ENCODE results near the gene MYO18A. TPM values are rescaled to one million over a fixed set of nuclear protein-coding genes. Genes with fewer than 3 reads are reported as not detected.

Gene MYO18A
- total RNA-seq, 4 donors from 2014 or later = 112 to 191 (median 136) TPM

GRCh38 chr17:29110372-29110757, 69.8 kb downstream of the MYO18A start:
- DNase-seq = no peak
- no peak overlapping the region for H3K27ac ChIP-seq
- H3K27me3 ChIP-seq = no peaks in the 10 kb centered on the region
- no peaks in the 10 kb centered on the region for H3K4me1 ChIP-seq
- H3K4me3 ChIP-seq = no peak overlapping the region
- H3K36me3 ChIP-seq = peaks cover 0 to 43% (median 20%) of the 10 kb centered on the region in 4 donors
- no peak for TF ChIP-seq EP300 (IDR thresholded peaks at IDR 0.05; ENCODE audit: low read depth)
- no peak for TF ChIP-seq POLR2A (IDR thresholded peaks at IDR 0.05)
- TF ChIP-seq CTCF (IDR thresholded peaks at IDR 0.05) = no peak
- no peak for TF ChIP-seq POLR2AphosphoS5 (IDR thresholded peaks at IDR 0.05)
- intact Hi-C loops (cut with DNase I; ENCODE audit: low total_unique reads) (loop anchor here (10.0 kb wide), 1 partner anchor 386 kb away; the partner anchor contains the start of genes NEK8 and TLCD1), in situ Hi-C loops (cut with MboI; ENCODE audit: low pct_ligation_motif_present in 1 of 4, low pct_unique_long_range_greater_than_20kb in 1 of 4, low sequenced_read_pairs in 3 of 4) (loop anchor here in 2 of 4 donors (5.0 to 10.0 kb wide), 2 partner anchors 143 to 146 kb away; no protein-coding TSS in a partner anchor)
- 91% methylated on average over 16 of the region's 16 CpGs; no CpG with 5 or more reads in 1 of the 2 donors for WGBS, 2 donors (ENCODE audit: low coverage in 1 of 2)
- no peaks in the 10 kb centered on the region for H3K9me3 ChIP-seq

GRCh38 chr17:29109477-29110371, 70.5 kb downstream of the MYO18A start:
- no peaks in the 10 kb centered on the region for H3K27me3 ChIP-seq
- H3K36me3 ChIP-seq = peaks cover 0 to 45% (median 20%) of the 10 kb centered on the region in 4 donors
- in situ Hi-C loops (cut with MboI; ENCODE audit: low pct_ligation_motif_present in 1 of 4, low pct_unique_long_range_greater_than_20kb in 1 of 4, low sequenced_read_pairs in 3 of 4) (loop anchor here in 3 of 4 donors (5.0 to 10.0 kb wide), 2 partner anchors 142 to 145 kb away; no protein-coding TSS in a partner anchor), intact Hi-C loops (cut with DNase I; ENCODE audit: low total_unique reads) (loop anchor here (10.0 kb wide), 1 partner anchor 385 kb away; the partner anchor contains the start of genes NEK8 and TLCD1)
- WGBS, 2 donors (ENCODE audit: low coverage in 1 of 2) = 69 to 89% methylated on average over 3 to 28 of the region's 32 CpGs
- DNase-seq = no peak
- H3K27ac ChIP-seq = no peak overlapping the region
- no peaks in the 10 kb centered on the region for H3K9me3 ChIP-seq
- H3K4me1 ChIP-seq = no peaks in the 10 kb centered on the region
- TF ChIP-seq POLR2AphosphoS5 (IDR thresholded peaks at IDR 0.05) (no peak), EP300 (IDR thresholded peaks at IDR 0.05; ENCODE audit: low read depth) (no peak)
- no peak overlapping the region for H3K4me3 ChIP-seq

GRCh38 chr17:29108823-29109476, 71.2 kb downstream of the MYO18A start:
- intact Hi-C loops (cut with DNase I; ENCODE audit: low total_unique reads) = no loop called here
- Histone ChIP-seq H3K27ac (no peak overlapping the region), H3K36me3 (peaks cover 0 to 47% (median 20%) of the 10 kb centered on the region in 4 donors), H3K9me3 (no peaks in the 10 kb centered on the region), H3K4me3 (no peak overlapping the region), H3K27me3 (no peaks in the 10 kb centered on the region), H3K4me1 (no peaks in the 10 kb centered on the region)
- DNase-seq = no peak
- 89 to 93% methylated on average over 2 to 10 of the region's 10 CpGs for WGBS, 2 donors (ENCODE audit: low coverage in 1 of 2)
- TF ChIP-seq POLR2A (IDR thresholded peaks at IDR 0.05) (no peak), EP300 (IDR thresholded peaks at IDR 0.05; ENCODE audit: low read depth) (no peak), POLR2AphosphoS5 (IDR thresholded peaks at IDR 0.05) (no peak), CTCF (IDR thresholded peaks at IDR 0.05) (no peak)
- in situ Hi-C loops (cut with MboI; ENCODE audit: low pct_ligation_motif_present in 1 of 4, low pct_unique_long_range_greater_than_20kb in 1 of 4, low sequenced_read_pairs in 3 of 4) = loop anchor here in 1 of 4 donors (5.0 kb wide), 1 partner anchor 142 kb away; no protein-coding TSS in a partner anchor

GRCh38 chr17:29107933-29108822, 72.0 kb downstream of the MYO18A start:
- H3K9me3 ChIP-seq = no peaks in the 10 kb centered on the region
- 87 to 100% methylated on average over 2 to 11 of the region's 11 CpGs for WGBS, 2 donors (ENCODE audit: low coverage in 1 of 2)
- in situ Hi-C loops (cut with MboI; ENCODE audit: low pct_ligation_motif_present in 1 of 4, low pct_unique_long_range_greater_than_20kb in 1 of 4, low sequenced_read_pairs in 3 of 4) = loop anchor here in 1 of 4 donors (5.0 kb wide), 1 partner anchor 141 kb away; no protein-coding TSS in a partner anchor
- intact Hi-C loops (cut with DNase I; ENCODE audit: low total_unique reads) = no loop called here
- H3K27me3 ChIP-seq = no peaks in the 10 kb centered on the region
- TF ChIP-seq EP300 (IDR thresholded peaks at IDR 0.05; ENCODE audit: low read depth) = no peak
- TF ChIP-seq POLR2AphosphoS5 (IDR thresholded peaks at IDR 0.05) = no peak
- no peak for TF ChIP-seq POLR2A (IDR thresholded peaks at IDR 0.05)
- TF ChIP-seq CTCF (IDR thresholded peaks at IDR 0.05) = no peak
- H3K4me1 ChIP-seq = no peaks in the 10 kb centered on the region
- H3K4me3 ChIP-seq = no peak overlapping the region
- no peak for DNase-seq
- H3K27ac ChIP-seq = no peak overlapping the region
- peaks cover 0 to 50% (median 22%) of the 10 kb centered on the region in 4 donors for H3K36me3 ChIP-seq
